ENCODE measurements around the gene PNMA8B. TPM values are rescaled to one million over a fixed set of nuclear protein-coding genes. Genes with fewer than 3 reads are reported as not detected.

Gene PNMA8B
- total RNA-seq, 2 experiments from 2014 or later: 0.14 to 0.19 TPM

- ChIA-PET POLR2A (no interaction called here), CTCF (no interaction called here)
- ATAC-seq (ENCODE audit: poor library complexity): no peak
- no peak for DNase-seq
- no peak overlapping the region for H3K4me3 ChIP-seq (ENCODE audit: low read length)
- intact Hi-C loops (cut with DNase I, micrococcal nuclease): no loop called here
- no peak for TF ChIP-seq CTCF (IDR thresholded peaks at IDR 0.05)
- peaks cover 0 to 7% of the 10 kb centered on the region in 2 experiments for H3K9me3 ChIP-seq (ENCODE audit: control insufficient read depth in 1 of 2, insufficient read depth in 1 of 2, low read length in 2 of 2)
- H3K4me1 ChIP-seq (ENCODE audit: insufficient read depth, low read length): peaks cover 7% of the 10 kb centered on the region
- H3K27ac ChIP-seq (ENCODE audit: low read depth in 1 of 2, low read length in 2 of 2): no peak overlapping the region
- Mint-ChIP-seq H3K4me3 (no peak overlapping the region), H3K27ac (no peak overlapping the region), H3K27me3 (peaks cover 47% of the 10 kb centered on the region), H3K4me1 (ENCODE audit: low read depth) (peaks cover 6% of the 10 kb centered on the region), H3K36me3 (ENCODE audit: low read depth) (no peaks in the 10 kb centered on the region), H3K9me3 (no peaks in the 10 kb centered on the region)
- H3K36me3 ChIP-seq (ENCODE audit: insufficient read depth, low read length): no peaks in the 10 kb centered on the region
- H3K27me3 ChIP-seq (ENCODE audit: control insufficient read depth in 1 of 2, insufficient read depth in 2 of 2, low read length in 2 of 2): peaks cover 21 to 22% of the 10 kb centered on the region in 2 experiments
These were observed 29.0 kb downstream of the PNMA8B start for GRCh38 chr19:46466536-46467196.

- Histone ChIP-seq H3K27me3 (ENCODE audit: control insufficient read depth in 1 of 2, insufficient read depth in 2 of 2, low read length in 2 of 2) (peaks cover 4 to 6% of the 10 kb centered on the region in 2 experiments), H3K9me3 (ENCODE audit: control insufficient read depth in 1 of 2, insufficient read depth in 1 of 2, low read length in 2 of 2) (no peaks in the 10 kb centered on the region), H3K36me3 (ENCODE audit: insufficient read depth, low read length) (no peaks in the 10 kb centered on the region), H3K4me1 (ENCODE audit: insufficient read depth, low read length) (no peaks in the 10 kb centered on the region), H3K4me3 (ENCODE audit: low read length) (no peak overlapping the region), H3K27ac (ENCODE audit: low read depth in 1 of 2, low read length in 2 of 2) (no peak overlapping the region)
- TF ChIP-seq CTCF (IDR thresholded peaks at IDR 0.05): no peak
- H3K4me1 Mint-ChIP-seq (ENCODE audit: low read depth): peaks cover 6% of the 10 kb centered on the region
- DNase-seq (no peak), ATAC-seq (ENCODE audit: poor library complexity) (no peak)
- intact Hi-C loops (cut with DNase I, micrococcal nuclease): no loop called here
- H3K36me3 Mint-ChIP-seq (ENCODE audit: low read depth): no peaks in the 10 kb centered on the region
- no peak overlapping the region for H3K27ac Mint-ChIP-seq
- CTCF ChIA-PET: no interaction called here
- H3K27me3 Mint-ChIP-seq: peaks cover 47% of the 10 kb centered on the region
- POLR2A ChIA-PET: no interaction called here
- H3K9me3 Mint-ChIP-seq: no peaks in the 10 kb centered on the region
- no peak overlapping the region for H3K4me3 Mint-ChIP-seq
These were observed 32.2 kb downstream of the PNMA8B start for GRCh38 chr19:46463516-46463915.

- POLR2A ChIA-PET: no interaction called here
- DNase-seq (no peak), ATAC-seq (ENCODE audit: poor library complexity) (no peak)
- Histone ChIP-seq H3K4me3 (ENCODE audit: low read length) (no peak overlapping the region), H3K27me3 (ENCODE audit: control insufficient read depth in 1 of 2, insufficient read depth in 2 of 2, low read length in 2 of 2) (peaks cover 4 to 6% of the 10 kb centered on the region in 2 experiments), H3K27ac (ENCODE audit: low read depth in 1 of 2, low read length in 2 of 2) (no peak overlapping the region), H3K9me3 (ENCODE audit: control insufficient read depth in 1 of 2, insufficient read depth in 1 of 2, low read length in 2 of 2) (no peaks in the 10 kb centered on the region), H3K36me3 (ENCODE audit: insufficient read depth, low read length) (no peaks in the 10 kb centered on the region), H3K4me1 (ENCODE audit: insufficient read depth, low read length) (no peaks in the 10 kb centered on the region)
- peaks cover 47% of the 10 kb centered on the region for H3K27me3 Mint-ChIP-seq
- no peak overlapping the region for H3K27ac Mint-ChIP-seq
- no peaks in the 10 kb centered on the region for H3K36me3 Mint-ChIP-seq (ENCODE audit: low read depth)
- intact Hi-C loops (cut with DNase I, micrococcal nuclease): no loop called here
- peaks cover 2% of the 10 kb centered on the region for H3K4me1 Mint-ChIP-seq (ENCODE audit: low read depth)
- no peak overlapping the region for H3K4me3 Mint-ChIP-seq
- TF ChIP-seq CTCF (IDR thresholded peaks at IDR 0.05): no peak
- no peaks in the 10 kb centered on the region for H3K9me3 Mint-ChIP-seq
- CTCF ChIA-PET: interaction anchor here (0.5 kb wide), 1 partner anchor 379 kb away, joined by 5 read pairs; no protein-coding TSS in a partner anchor
These were observed 34.1 kb downstream of the PNMA8B start for GRCh38 chr19:46461537-46461936.

All from CD4-positive, alpha-beta T cell (primary cell).